ENCODE data around the gene KCNQ2.

The KCNQ2 gene

GRCh38 chr20:63505723-63506122, 33.3 kb upstream of the KCNQ2 start:
- no peak for TF ChIP-seq CTCF (conservative IDR thresholded peaks at IDR 0.05; ENCODE audit: low read length)
- no peak for DNase-seq (ENCODE audit: low read depth)
- H3K4me3 ChIP-seq (ENCODE audit: low read length), result no peak overlapping the region

- H3K4me3 ChIP-seq (ENCODE audit: low read length), result no peak overlapping the region
- no peak for TF ChIP-seq CTCF (conservative IDR thresholded peaks at IDR 0.05; ENCODE audit: low read length)
- DNase-seq (ENCODE audit: low read depth), result no peak
Observed at GRCh38 chr20:63505281-63505680, 32.8 kb upstream of the KCNQ2 start.

- no peak for TF ChIP-seq CTCF (conservative IDR thresholded peaks at IDR 0.05; ENCODE audit: low read length)
- no peak for DNase-seq (ENCODE audit: low read depth)
- H3K4me3 ChIP-seq (ENCODE audit: low read length), result no peak overlapping the region
Observed at GRCh38 chr20:63504642-63505041, 32.2 kb upstream of the KCNQ2 start.

GRCh38 chr20:63503524-63503923, 31.1 kb upstream of the KCNQ2 start:
- DNase-seq (ENCODE audit: low read depth), result no peak
- H3K4me3 ChIP-seq (ENCODE audit: low read length), result no peak overlapping the region
- no peak for TF ChIP-seq CTCF (conservative IDR thresholded peaks at IDR 0.05; ENCODE audit: low read length)

- no peak overlapping the region for H3K4me3 ChIP-seq (ENCODE audit: low read length)
- DNase-seq (ENCODE audit: low read depth), result no peak
- no peak for TF ChIP-seq CTCF (conservative IDR thresholded peaks at IDR 0.05; ENCODE audit: low read length)
Observed at GRCh38 chr20:63502671-63503172, 30.3 kb upstream of the KCNQ2 start.

- TF ChIP-seq CTCF (conservative IDR thresholded peaks at IDR 0.05; ENCODE audit: low read length), result no peak
- DNase-seq (ENCODE audit: low read depth), result no peak
- H3K4me3 ChIP-seq (ENCODE audit: low read length), result no peak overlapping the region
Observed at GRCh38 chr20:63501818-63502670, 29.6 kb upstream of the KCNQ2 start.

Measured in AG10803 (cell line).